DND-41 (cell line): Measurements from ENCODE around the gene USP5.

Experiments
- ATAC-seq: fragments of 200-7000 bp; cut with Tn5 transposase; 3 replicates; pipeline ENCODE4 v1.9.1; 2021; ENCODE audit warnings: low read depth; ENCODE audit not compliant: insufficient read depth
- DNase-seq: peaks from one replicate; pipeline ENCODE4 v3.0.0-alpha.2; 2020
- H2AFZ ChIP-seq: 2 replicates; pipeline ENCODE4 v1.6.0; 2012; ENCODE audit warnings: low read depth, low read length
- H3K27ac ChIP-seq: 2 replicates; pipeline ENCODE4 v1.5.1; 2012; ENCODE audit warnings: low read length, inconsistent platforms
- H3K27me3 ChIP-seq: fragments of 200-600 bp; sonication (generic); 2 replicates; pipeline ENCODE4 v1.6.0; 2012; ENCODE audit warnings: low read length, mild to moderate bottlenecking, inconsistent platforms; ENCODE audit not compliant: insufficient read depth, poor library complexity
- H3K36me3 ChIP-seq: 2 replicates; pipeline ENCODE4 v1.5.1; 2012; ENCODE audit warnings: low read length, inconsistent platforms; ENCODE audit not compliant: insufficient read depth
- H3K4me1 ChIP-seq: 2 replicates; pipeline ENCODE4 v1.5.1; 2012; ENCODE audit warnings: mild to moderate bottlenecking, low read length; ENCODE audit not compliant: insufficient read depth
- H3K4me2 ChIP-seq: 2 replicates; pipeline ENCODE4 v1.6.0; 2012; ENCODE audit warnings: mild to moderate bottlenecking, moderate library complexity, low read length, inconsistent platforms; ENCODE audit not compliant: insufficient read depth
- H3K4me3 ChIP-seq, 2 experiments: fragments of 200-600 bp in 1 of 2; shearing (Covaris generic) in 1 of 2; 2 replicates each; pipeline ENCODE4 v1.5.1; 2012 to 2016; ENCODE audit warnings: inconsistent platforms in 2 of 2, low read length in 2 of 2, mild to moderate bottlenecking in 2 of 2, low read depth in 1 of 2, moderate library complexity in 1 of 2
- H3K79me2 ChIP-seq: 2 replicates; pipeline ENCODE4 v1.6.0; 2012; ENCODE audit warnings: low read length, inconsistent platforms; ENCODE audit not compliant: insufficient read depth
- H3K9ac ChIP-seq: 2 replicates; pipeline ENCODE4 v1.6.0; 2012; ENCODE audit warnings: low read depth, mild to moderate bottlenecking, inconsistent platforms, low read length, moderate library complexity
- H3K9me3 ChIP-seq: 2 replicates; pipeline ENCODE4 v1.5.1; 2012; ENCODE audit warnings: low read length, moderate library complexity, mild to moderate bottlenecking, inconsistent platforms; ENCODE audit not compliant: insufficient read depth, severe bottlenecking
- H4K20me1 ChIP-seq: 2 replicates; pipeline ENCODE4 v1.6.0; 2012; ENCODE audit warnings: low read length; ENCODE audit not compliant: insufficient read depth
- CTCF ChIP-seq: IDR thresholded peaks from 2 replicates; pipeline ENCODE4 v1.5.1; 2012; ENCODE audit warnings: borderline replicate concordance, low read length, moderate library complexity, mild to moderate bottlenecking; ENCODE audit not compliant: poor library complexity, severe bottlenecking; ENCODE audit errors: extremely low read depth
- EZH2 ChIP-seq: IDR thresholded peaks from 3 replicates; pipeline ENCODE4 v1.6.1; 2012; ENCODE audit warnings: borderline replicate concordance, low read depth, mild to moderate bottlenecking, moderate library complexity, low read length, inconsistent platforms; ENCODE audit not compliant: severe bottlenecking

USP5 gene

DNA sequence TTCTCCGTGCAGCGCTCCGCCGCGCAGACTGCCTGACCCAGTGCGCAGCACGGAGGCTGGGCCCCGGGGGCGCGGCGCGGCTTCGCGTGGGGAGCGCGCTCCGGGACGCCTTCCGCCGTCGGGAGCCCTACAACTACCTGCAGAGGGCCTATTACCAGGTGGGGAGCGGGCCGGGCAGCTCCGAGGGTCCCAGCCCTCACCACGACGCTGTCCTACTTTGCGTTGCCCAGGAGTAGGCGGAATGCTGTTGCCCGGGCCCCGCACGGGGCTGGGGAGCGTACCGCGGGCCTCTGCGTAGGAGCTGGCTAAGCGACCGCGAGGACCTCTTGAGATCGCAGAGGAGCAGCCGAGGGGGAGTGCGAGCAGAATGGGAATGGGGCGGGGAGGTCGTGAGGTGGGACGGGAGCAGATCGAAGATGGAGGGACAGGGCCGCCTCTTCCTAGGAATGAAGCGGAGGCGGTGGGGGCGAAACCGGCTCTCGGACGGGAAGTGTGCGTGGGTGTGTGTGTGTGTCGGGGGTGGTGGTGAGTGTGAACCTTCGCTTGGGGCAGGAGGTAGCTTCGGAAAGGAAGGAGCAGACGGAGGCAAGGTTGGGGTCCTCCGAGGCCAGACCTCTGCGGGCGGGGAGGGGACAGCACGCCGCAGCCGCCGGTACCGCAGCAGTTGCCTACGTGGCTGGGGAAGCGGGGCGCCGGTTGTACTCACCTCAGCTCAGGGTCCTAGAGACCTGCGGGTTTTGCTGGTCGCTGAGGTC lies 23.0 kb upstream of the USP5 start:
- Histone ChIP-seq H2AFZ (no peak overlapping the region), H4K20me1 (peaks cover 13% of the 10 kb centered on the region; the same call in 1 of the 2 replicates), H3K9ac (peak overlapping the region; percentile 27; the same call in 1 of the 2 replicates), H3K4me2 (peak overlapping the region; percentile 57), H3K79me2 (no peaks in the 10 kb centered on the region), H3K4me1 (peaks cover 15% of the 10 kb centered on the region), H3K9me3 (no peaks in the 10 kb centered on the region), H3K27me3 (peaks cover 76% of the 10 kb centered on the region), H3K36me3 (no peaks in the 10 kb centered on the region), H3K4me3 (peak overlapping the region in 1 of 2 experiments; percentile 36; a peak in 2 of 4 replicates), H3K27ac (no peak overlapping the region)
- ATAC-seq (peak; percentile 12; the same call in 1 of the 3 replicates), DNase-seq (no peak)
- peak; percentile 94 for TF ChIP-seq EZH2
- TF ChIP-seq CTCF: no peak

GRCh38 chr12:6829536-6830220 lies 22.3 kb upstream of the USP5 start:
- no peaks in the 10 kb centered on the region for H3K36me3 ChIP-seq
- H3K27ac ChIP-seq: no peak overlapping the region
- peak overlapping the region; percentile 57 for H3K4me2 ChIP-seq
- no peak for ATAC-seq
- no peak overlapping the region for H3K4me3 ChIP-seq
- no peak overlapping the region for H2AFZ ChIP-seq
- H3K79me2 ChIP-seq: no peaks in the 10 kb centered on the region
- peaks cover 13% of the 10 kb centered on the region; the same call in 1 of the 2 replicates for H4K20me1 ChIP-seq
- H3K9ac ChIP-seq: no peak overlapping the region; the same call in 1 of the 2 replicates
- H3K27me3 ChIP-seq: peaks cover 73% of the 10 kb centered on the region
- no peak for DNase-seq
- TF ChIP-seq EZH2: peak; percentile 5
- TF ChIP-seq CTCF: no peak
- H3K4me1 ChIP-seq: peaks cover 15% of the 10 kb centered on the region
- no peaks in the 10 kb centered on the region for H3K9me3 ChIP-seq

GRCh38 chr12:6830286-6830890 lies 21.6 kb upstream of the USP5 start:
- DNase-seq (no peak), ATAC-seq (no peak)
- H3K27ac ChIP-seq: no peak overlapping the region
- H3K4me2 ChIP-seq: no peak overlapping the region
- peaks cover 8% of the 10 kb centered on the region; the same call in 1 of the 2 replicates for H4K20me1 ChIP-seq
- H3K27me3 ChIP-seq: peaks cover 66% of the 10 kb centered on the region
- no peaks in the 10 kb centered on the region for H3K9me3 ChIP-seq
- H3K4me1 ChIP-seq: peaks cover 15% of the 10 kb centered on the region
- H3K4me3 ChIP-seq: no peak overlapping the region
- no peaks in the 10 kb centered on the region for H3K36me3 ChIP-seq
- no peak overlapping the region for H2AFZ ChIP-seq
- H3K79me2 ChIP-seq: no peaks in the 10 kb centered on the region
- H3K9ac ChIP-seq: no peak overlapping the region
- TF ChIP-seq EZH2 (no peak), CTCF (no peak)
